Measurements from ENCODE around the gene OLA1.

Gene OLA1

DNA sequence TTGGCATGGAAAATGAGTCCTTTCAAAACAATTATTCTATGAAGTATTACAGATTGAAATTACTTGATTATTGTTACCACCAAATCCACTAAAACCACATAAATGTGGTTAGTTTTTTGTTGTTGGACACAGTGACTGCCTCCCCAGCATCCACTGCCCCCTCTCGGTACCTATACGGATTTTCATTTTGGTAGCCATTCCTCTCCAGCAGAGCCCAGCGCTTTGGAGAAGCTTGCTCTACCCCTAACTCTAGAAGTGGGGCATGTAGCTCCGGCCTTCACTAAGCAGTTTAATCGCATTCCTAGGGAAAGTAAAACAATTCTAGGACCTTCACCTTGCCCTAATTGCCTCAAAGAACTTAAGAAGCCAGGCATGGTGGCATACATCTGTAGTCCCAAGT is 24.2 kb downstream of the OLA1 start:
- DNase-seq, result no peak

GRCh38 chr2:174223388-174223787 is 24.9 kb downstream of the OLA1 start:
- DNase-seq, result no peak

DNA sequence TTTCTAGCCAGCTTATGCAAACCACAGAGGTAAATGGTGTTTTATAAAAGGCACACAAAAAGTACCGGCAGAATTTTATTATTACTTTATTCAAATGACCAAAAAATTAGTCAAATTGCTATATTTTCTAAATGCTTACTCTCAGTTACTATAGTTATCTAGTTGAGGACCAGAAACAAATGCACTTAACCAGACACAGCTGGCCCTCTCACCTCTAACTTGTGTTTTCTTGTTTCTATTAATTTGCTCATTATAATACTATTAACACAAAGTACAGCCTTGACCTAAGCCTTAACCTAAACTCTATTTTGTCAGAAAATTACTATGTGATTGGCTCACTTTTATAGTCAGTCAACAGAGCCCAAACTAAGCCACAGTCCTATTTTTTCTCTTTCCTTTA is 26.2 kb downstream of the OLA1 start:
- DNase-seq, result no peak

- no peak for DNase-seq
These were observed 29.0 kb downstream of the OLA1 start for GRCh38 chr2:174219321-174219720.

DNA sequence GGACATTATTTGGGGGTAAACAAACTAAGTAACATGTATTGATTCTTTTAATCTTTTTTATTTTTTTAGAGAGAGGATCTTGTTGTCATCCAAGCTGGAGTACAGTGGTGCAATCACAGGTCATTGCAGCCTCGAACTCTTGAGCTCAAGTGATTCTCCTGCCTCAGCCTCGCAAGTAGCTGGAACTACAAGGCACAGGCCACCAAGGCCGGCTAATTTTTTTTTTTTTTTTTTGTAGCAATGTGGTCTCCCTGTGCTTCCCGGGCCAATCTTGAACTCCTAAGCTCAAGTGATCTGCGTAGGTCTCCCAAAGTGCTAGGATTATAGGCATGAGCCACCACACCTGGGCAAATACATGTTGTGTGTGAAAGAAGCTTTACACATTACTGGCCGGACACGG is 29.6 kb downstream of the OLA1 start:
- no peak for DNase-seq

- no peak for DNase-seq
These were observed 30.5 kb downstream of the OLA1 start for GRCh38 chr2:174217869-174218268.

DNA sequence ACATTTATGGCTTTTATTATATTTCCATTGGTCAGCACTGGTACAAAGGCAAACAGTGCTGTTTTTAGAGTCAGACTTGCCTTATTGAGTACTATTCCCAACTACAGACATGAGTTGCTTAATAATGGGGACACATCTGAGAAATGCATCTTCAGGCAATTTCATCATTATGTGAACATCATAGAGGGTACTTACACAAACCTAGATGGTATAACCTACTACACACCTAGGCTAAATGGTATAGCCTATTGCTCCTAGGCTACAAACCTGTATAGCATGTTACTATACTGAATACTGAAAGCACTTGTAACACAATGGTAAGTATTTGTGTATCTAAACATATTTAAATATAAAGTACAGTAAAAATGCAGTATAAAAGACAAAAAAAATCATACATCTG is 36.4 kb downstream of the OLA1 start:
- no peak for DNase-seq

DNA sequence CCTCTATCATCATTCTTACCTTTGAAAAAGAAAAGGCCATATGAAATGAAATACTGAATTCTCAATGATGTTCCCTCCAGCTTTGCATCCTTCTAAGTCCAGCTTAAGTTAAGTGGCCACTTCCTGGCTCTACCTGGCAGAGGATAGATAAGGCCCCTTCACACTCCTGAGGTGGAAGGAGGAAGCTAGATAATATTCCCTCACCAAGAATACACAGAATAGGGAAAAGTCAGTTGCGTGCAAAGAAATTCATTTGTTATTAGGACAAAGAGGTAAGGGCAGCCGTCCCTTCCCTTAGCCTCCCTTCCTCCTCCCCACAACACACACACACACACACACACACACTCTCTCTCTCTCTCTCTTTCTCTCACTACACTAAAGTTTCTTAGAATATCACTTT is 37.5 kb downstream of the OLA1 start:
- no peak for DNase-seq

DNA sequence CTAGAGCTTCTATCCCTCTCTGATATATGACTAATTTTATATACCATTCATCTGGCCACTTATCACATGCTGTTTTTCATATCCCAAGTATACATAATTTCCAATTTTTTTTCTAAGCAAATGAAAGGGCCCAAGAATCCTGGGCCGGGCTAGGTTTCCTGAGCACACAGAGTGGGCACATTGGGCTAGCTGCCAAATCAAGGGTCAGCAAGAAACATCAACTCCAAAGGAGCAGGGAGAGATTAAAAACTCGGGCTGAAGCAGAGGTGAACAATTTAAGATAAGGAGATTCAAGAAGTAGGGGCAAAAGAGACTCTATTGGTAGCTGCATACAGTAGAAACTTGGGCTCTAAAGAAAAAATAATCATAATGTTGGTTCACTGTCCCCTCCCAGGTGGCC is 39.0 kb downstream of the OLA1 start:
- DNase-seq, result no peak

DNA sequence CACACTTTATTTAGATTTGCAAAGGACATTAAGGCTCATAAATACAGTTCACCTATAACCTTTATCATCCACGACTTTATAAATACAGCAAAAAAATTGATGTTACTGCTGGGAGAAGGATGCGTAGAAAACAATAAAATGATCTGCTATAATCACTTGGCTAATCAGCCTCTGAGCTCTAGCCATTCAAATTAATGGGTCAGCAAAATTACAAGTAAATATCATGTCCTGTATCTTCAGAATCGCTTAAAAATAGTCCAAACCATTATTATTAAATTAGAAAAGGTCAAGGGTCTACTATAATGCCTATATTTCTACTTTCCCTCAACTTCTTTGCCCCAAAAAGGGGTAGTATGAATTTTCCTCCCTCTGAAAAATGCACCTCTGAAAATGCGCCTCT is 40.3 kb downstream of the OLA1 start:
- no peak for DNase-seq

DNA sequence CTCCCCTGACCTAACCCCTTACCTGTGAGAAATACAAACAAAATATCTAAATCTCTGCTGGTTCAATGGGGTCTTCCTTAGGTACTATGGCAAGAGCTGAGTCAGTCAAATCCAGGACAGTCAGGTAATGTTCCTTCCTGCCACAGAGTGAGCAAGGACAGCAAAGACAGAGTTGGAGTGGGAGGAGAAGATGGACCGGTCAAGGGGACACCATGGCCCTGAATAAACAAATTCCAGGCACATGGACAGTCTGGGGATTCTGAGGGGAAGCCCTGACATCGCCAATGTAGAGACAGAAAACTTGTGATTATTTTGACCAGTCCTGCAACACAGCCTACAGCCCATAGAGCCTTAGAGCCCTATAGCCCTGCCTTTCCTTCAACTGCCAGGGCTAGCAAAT is 42.8 kb downstream of the OLA1 start:
- no peak for DNase-seq

- DNase-seq, result no peak
These were observed 46.1 kb downstream of the OLA1 start for GRCh38 chr2:174202188-174202587.

DNA sequence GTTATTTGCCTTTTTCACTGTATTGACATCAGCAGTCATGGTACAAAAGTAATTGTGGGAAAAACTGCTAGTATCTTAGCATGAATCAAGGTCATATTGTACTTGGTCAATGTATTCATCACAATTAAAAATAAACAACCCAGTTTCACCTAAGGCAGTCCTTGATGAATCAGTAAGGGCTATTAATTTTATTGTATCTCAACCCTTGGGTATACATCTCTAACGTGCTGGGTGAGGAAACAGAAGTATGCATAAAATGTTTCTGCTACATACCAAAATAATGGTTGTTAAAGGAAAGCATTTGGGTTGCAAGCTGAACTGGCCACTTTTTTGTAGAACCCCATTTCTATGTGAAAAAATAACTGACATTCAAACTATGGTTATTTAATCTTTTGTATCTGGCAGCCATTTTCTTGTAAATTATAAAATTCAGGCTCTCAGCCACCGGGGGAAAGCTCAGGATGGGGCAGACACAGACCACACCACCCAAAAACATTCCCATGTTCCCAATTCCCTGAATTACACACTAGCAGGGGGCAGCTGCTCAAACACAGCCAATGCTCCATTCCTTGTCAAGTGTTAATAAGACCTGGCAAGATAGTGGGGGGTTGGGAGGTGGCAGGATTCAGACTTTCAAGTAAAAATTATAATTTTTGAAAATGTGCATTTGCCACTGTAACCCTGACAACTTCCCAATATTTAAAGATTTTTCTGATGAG is 49.3 kb downstream of the OLA1 start:
- no peak for DNase-seq

DNA sequence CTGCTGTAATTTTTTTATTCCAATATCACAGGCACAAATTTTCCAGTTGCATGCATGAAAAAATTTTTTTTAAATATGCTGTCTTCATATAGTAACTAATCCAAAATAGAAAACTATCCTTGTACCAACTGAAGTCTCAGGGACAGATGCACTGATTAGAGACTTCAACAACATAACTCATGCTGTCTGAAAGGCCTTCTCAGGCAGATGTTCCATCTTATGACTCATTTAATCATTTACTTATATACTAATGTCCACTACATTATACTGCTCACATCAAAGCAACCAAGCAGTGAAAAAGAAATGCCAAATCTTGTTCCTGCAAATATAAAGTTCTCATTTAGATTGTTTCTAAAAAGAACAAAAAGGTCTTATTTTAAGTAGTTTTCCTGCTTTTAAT is 53.1 kb downstream of the OLA1 start:
- DNase-seq, result no peak

GRCh38 chr2:174193737-174194136 is 54.6 kb downstream of the OLA1 start:
- DNase-seq, result no peak

DNA sequence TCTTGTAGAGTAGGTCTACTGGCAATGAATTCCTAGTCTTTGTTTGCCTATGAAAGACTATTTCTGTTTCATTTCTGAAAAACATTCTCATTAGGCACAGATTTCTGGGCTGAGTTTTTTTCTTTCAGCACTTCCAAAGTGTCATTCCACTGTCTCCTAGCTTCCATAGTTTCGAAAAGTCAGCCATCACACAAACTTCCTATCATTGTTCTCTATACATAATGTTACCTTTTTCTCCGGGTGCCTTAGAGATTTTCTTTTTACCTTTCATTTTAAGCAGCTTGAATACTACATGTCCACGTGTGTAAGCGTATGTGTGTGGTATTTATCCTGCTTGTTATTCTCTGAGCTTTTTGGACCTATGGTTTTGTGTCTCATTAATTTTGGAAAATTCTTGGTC is 55.7 kb downstream of the OLA1 start:
- no peak for DNase-seq

- no peak for DNase-seq
These were observed 56.8 kb downstream of the OLA1 start for GRCh38 chr2:174191342-174192074.

DNA sequence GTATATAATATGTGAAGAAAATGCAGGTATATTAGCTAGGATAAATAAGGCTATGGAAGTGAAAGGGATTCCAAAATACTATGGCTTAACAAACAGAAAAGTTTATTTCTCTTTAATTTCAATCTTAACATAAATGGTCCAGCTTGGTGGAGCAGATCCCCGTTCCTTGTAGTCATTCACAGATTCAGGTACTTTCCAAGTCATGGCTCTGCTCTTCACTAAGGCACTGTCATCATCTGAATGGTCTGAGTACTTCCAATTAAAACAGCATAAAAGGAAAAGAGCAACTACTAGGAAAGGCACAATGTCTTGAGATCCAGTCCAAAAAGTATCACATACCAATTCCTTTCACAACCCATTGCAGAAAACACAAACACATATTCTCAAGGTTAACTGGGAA is 63.4 kb downstream of the OLA1 start:
- DNase-seq, result no peak

GRCh38 chr2:174184504-174184903 is 63.8 kb downstream of the OLA1 start:
- DNase-seq, result no peak

- DNase-seq, result no peak
These were observed 65.3 kb downstream of the OLA1 start for GRCh38 chr2:174183076-174183475.

DNA sequence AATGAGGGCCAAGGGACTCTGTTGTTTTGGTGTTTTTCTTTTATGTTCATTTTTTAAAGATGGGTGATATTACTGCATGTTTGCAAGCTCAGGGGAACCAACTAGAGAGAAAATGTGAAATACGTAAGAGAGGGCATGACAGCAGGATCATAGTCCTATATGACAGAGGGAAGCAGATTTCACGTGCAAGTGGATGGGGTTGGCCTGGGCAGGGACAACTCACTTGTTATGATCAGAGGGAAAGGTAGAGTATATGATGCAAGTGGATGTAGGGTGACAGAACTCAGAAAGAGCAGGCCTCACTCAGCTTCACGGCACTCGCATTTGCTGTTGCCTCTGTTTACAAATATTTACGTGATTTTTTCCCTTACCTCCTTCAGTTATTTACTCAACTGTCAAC is 67.0 kb downstream of the OLA1 start:
- no peak for DNase-seq

DNA sequence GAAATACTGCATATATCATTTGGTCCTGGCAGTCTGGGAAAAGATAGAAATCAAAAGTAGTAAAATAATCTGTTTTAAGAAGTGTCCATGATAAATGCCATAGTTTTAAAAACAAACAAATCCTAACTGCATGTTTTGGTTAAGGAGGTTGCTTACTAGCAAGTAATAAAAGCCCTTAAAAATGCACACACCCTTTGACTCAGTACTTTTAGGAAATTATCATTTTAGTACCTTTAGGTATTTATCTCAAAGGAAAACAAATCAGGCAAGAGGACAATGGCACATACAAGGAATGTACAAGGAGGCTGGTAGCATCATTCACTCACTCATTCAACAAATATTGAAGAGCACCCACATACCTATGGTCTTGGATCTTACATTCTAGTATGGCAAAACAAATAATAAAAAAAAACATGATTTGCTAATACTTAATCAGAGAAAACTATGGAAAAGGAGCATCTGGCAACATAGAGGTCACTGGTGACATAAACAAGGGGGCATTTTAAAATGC is 67.6 kb downstream of the OLA1 start:
- DNase-seq, result no peak

- DNase-seq, result no peak
These were observed 68.1 kb downstream of the OLA1 start for GRCh38 chr2:174180165-174180724.

DNA sequence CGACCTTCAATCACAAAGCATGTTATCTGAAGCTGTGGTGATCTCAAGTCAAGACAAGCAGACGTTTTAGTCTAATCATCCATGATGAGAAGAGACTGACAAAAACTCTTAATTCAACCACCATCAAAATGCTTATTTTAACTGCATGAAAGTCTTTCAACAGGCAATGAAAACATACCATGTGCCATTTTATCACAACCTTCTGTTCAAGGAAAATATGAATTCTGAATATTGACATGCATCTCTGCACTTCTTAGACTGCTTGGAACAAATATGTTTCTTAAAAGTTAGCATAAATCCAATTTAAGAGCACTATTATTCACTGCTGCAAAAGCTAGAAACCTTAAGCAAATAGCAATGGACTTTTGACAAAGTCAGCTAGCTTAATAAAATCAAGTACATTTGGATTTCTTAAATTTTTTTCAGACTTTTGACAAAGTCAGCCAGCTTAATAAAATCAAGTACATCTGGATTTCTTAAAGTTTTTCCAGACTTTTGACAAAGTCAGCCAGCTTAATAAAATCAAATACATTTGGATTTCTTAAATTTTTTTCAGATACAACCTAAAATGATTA is 70.9 kb downstream of the OLA1 start:
- no peak for DNase-seq

Measured in NCI-H774 (cell line).